Endothelial cell of umbilical vein (primary cell): Measurements from ENCODE around the gene UBASH3B. TPM values are rescaled to one million over a fixed set of nuclear protein-coding genes. Genes with fewer than 3 reads are reported as not detected.

Source experiments
- BruUV-seq: library from RNA; stranded (reverse); fragments of 400-500 nt; replicated peaks from 2 replicates; lab custom pipeline; 2021; lab: Mats Ljungman, UMichigan
- CTCF ChIA-PET: fragments of 300-600, 350-600 bp; sonication (Branson Sonifier 250); formaldehyde crosslinking; loops from one replicate; lab custom pipeline; 2021; ENCODE audit warnings: antibody characterized with exemption, inconsistent platforms; lab: Charles Lee
- POLR2A ChIA-PET: fragments of 300-600, 350-600 bp; sonication (Branson Sonifier 250); formaldehyde crosslinking; loops from one replicate; lab custom pipeline; 2021; ENCODE audit warnings: antibody characterized with exemption, inconsistent platforms; lab: Charles Lee
- DNase-seq: peaks from one replicate; pipeline ENCODE4 v3.0.0-alpha.2; 2011; ENCODE audit warnings: low read depth, low spot score
- FAIRE-seq: peaks from 2 replicates; lab custom pipeline; 2011; peaks lifted over from hg19 to GRCh38; lab: Jason Lieb, UNC
- H2AFZ ChIP-seq: 2 replicates; pipeline ENCODE4 v1.6.0; 2012; ENCODE audit warnings: low read depth, low read length, control low read depth, inconsistent platforms
- H3K27ac ChIP-seq: 2 replicates; pipeline ENCODE4 v1.5.1; 2011; ENCODE audit warnings: low read depth, mild to moderate bottlenecking, control low read depth, low read length, moderate library complexity; ENCODE audit not compliant: insufficient read depth
- H3K27me3 ChIP-seq, 2 experiments: 2 replicates each; pipeline versions ENCODE4 v1.6.0 to v1.6.1; 2011; ENCODE audit warnings: low read length in 2 of 2, mixed read lengths in 1 of 2; ENCODE audit not compliant: control insufficient read depth in 2 of 2, insufficient read depth in 2 of 2
- H3K36me3 ChIP-seq, 2 experiments: 2 replicates in 1 of 2; 3 replicates in 1 of 2; pipeline ENCODE4 v1.5.1; 2011; ENCODE audit warnings: low read length in 2 of 2, mild to moderate bottlenecking in 1 of 2, moderate library complexity in 1 of 2; ENCODE audit not compliant: control insufficient read depth in 2 of 2, insufficient read depth in 2 of 2; ENCODE audit errors: extremely low read depth in 1 of 2
- H3K4me1 ChIP-seq: 3 replicates; pipeline ENCODE4 v1.5.1; 2011; ENCODE audit warnings: mild to moderate bottlenecking, low read length; ENCODE audit not compliant: control insufficient read depth, insufficient read depth; ENCODE audit errors: extremely low read depth
- H3K4me2 ChIP-seq: 2 replicates; pipeline ENCODE4 v1.6.1; 2011; ENCODE audit warnings: low read length, control low read depth, mixed read lengths; ENCODE audit not compliant: insufficient read depth
- H3K4me3 ChIP-seq, 3 experiments: fragments of 200-600 bp in 1 of 3; sonication (generic), shearing (Covaris generic) in 1 of 3; replicated peaks in 1 of 3; 2 replicates each; pipeline ENCODE4 v1.5.1; 2011 to 2016; ENCODE audit warnings: control low read depth in 3 of 3, low read length in 3 of 3, mild to moderate bottlenecking in 2 of 3, inconsistent platforms in 1 of 3, low read depth in 1 of 3, moderate library complexity in 1 of 3; ENCODE audit not compliant: insufficient read depth in 1 of 3
- H3K79me2 ChIP-seq: 2 replicates; pipeline ENCODE4 v1.6.0; 2012; ENCODE audit warnings: low read length, inconsistent platforms; ENCODE audit not compliant: control insufficient read depth, insufficient read depth
- H3K9ac ChIP-seq: replicated peaks from 2 replicates; pipeline ENCODE3; 2011; ENCODE audit warnings: low read length, control low read depth; ENCODE audit not compliant: insufficient read depth; ENCODE audit errors: extremely low read depth
- H3K9me1 ChIP-seq: replicated peaks from 3 replicates; pipeline ENCODE4 v1.6.0; 2011; ENCODE audit warnings: mild to moderate bottlenecking, low read length; ENCODE audit not compliant: control insufficient read depth, insufficient read depth; ENCODE audit errors: extremely low read depth
- H3K9me3 ChIP-seq: replicated peaks from 2 replicates; pipeline ENCODE4 v1.5.1; 2012; ENCODE audit warnings: low read length, inconsistent platforms; ENCODE audit not compliant: control insufficient read depth, insufficient read depth
- H4K20me1 ChIP-seq: replicated peaks from 2 replicates; pipeline ENCODE3; 2011; ENCODE audit warnings: mild to moderate bottlenecking, low read length; ENCODE audit not compliant: control insufficient read depth, insufficient read depth; ENCODE audit errors: extremely low read depth
- EZH2 ChIP-seq: IDR thresholded peaks from 2 replicates; pipeline ENCODE4 v1.6.1; 2012; ENCODE audit warnings: borderline replicate concordance, low read depth, mild to moderate bottlenecking, moderate library complexity, low read length, inconsistent platforms; ENCODE audit not compliant: severe bottlenecking
- FOS ChIP-seq: IDR thresholded peaks from 2 replicates; pipeline ENCODE4 v1.6.1; 2011; ENCODE audit warnings: mild to moderate bottlenecking, low read length, moderate library complexity, borderline replicate concordance; ENCODE audit not compliant: insufficient read depth
- GATA2 ChIP-seq: IDR thresholded peaks from 2 replicates; pipeline ENCODE4 v1.7.0; 2011; ENCODE audit warnings: low read depth, mild to moderate bottlenecking, moderate library complexity, mixed read lengths, low read length; ENCODE audit not compliant: insufficient read length, insufficient read depth
- JUN ChIP-seq: IDR thresholded peaks from 2 replicates; pipeline ENCODE4 v1.6.1; 2011; ENCODE audit warnings: borderline replicate concordance, low read depth; ENCODE audit not compliant: insufficient read length, insufficient read depth
- MYC ChIP-seq: IDR thresholded peaks from one replicate; pipeline ENCODE4 v1.6.1; 2011; ENCODE audit warnings: mild to moderate bottlenecking, low read depth, low read length
- POLR2A ChIP-seq: IDR thresholded peaks from 2 replicates; pipeline ENCODE4 v1.6.1; 2012; ENCODE audit warnings: low read depth, mild to moderate bottlenecking, control low read depth, low read length
- POLR2AphosphoS5 ChIP-seq: IDR thresholded peaks from 2 replicates; pipeline ENCODE4 v1.6.1; 2012; ENCODE audit warnings: low read depth, mild to moderate bottlenecking, control low read depth, low read length, moderate library complexity; ENCODE audit not compliant: insufficient read depth
- dilution Hi-C: fragments of 300-500 bp; cut with MboI; formaldehyde crosslinking; loops from one replicate; pipeline ENCODE4 v1.15.0; 2019; ENCODE audit warnings: low sequenced_read_pairs; ENCODE audit not compliant: extremely low pct_ligation_motif_present
- intact Hi-C: fragments of 100-400 bp; cut with micrococcal nuclease; formaldehyde crosslinking; loops from one replicate; pipeline ENCODE4 v1.10.0; 2022
- polyA plus RNA-seq, 4 experiments: library from polyadenylated mRNA; depleted of rRNA in 3 of 4; stranded (reverse) in 3 of 4; unstranded in 1 of 4; fragments of >200 nt; gene quantifications; 2 replicates each; pipeline versions ENCODE4 v1.2.1 to v1.2.3, GENCODE V29; 2011 to 2012; ENCODE audit warnings: missing spikeins in 1 of 4
- total RNA-seq: library from RNA; stranded (reverse); gene quantifications from 2 replicates; pipeline ENCODE4 v1.2.3, GENCODE V29; 2021
- TF ChIP-seq, protein P1 (sequence below): IDR thresholded peaks from 2 replicates; pipeline ENCODE4 v1.6.1; 2011; ENCODE audit not compliant: insufficient read depth, insufficient read length
- TF ChIP-seq, protein P2 (sequence below), 2 donors: IDR thresholded peaks; 1 replicate in 1 of 2; 2 replicates in 1 of 2; pipeline ENCODE4 v1.5.1; 2011; ENCODE audit warnings: low read length in 2 of 2, mild to moderate bottlenecking in 2 of 2, moderate library complexity in 2 of 2, control low read depth in 1 of 2, inconsistent platforms in 1 of 2, low read depth in 1 of 2; ENCODE audit not compliant: insufficient read depth in 1 of 2; ENCODE audit errors: extremely low read depth in 1 of 2

The UBASH3B gene
- total and polyA plus RNA-seq, 2 donors (not counting 3 experiments of a cell fraction or from before 2014, with no cell fraction given), result 23.7 to 38.1 TPM

DNA sequence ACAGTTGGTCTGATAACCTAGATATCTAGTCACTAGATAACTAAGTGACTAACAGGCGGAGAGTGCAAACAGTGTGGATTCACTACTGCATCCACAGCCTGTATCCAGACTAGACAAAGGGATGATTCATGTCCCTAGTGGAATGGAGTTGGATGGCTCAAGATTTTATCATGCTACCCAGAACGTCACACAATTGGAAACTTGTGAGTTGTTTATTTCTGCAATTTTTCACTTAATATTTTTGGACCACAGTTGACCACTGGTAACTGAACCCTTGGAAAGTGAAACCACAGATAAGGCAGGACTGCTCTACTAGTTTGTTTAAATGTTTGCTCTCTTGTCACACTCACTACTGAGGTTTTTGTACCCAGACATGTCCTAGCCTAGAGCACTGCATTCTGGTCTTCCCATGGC lies 76.0 kb downstream of the UBASH3B start:
- no peaks in the 10 kb centered on the region for H3K36me3 ChIP-seq
- intact Hi-C loops, result loop anchor here (5.0 kb wide), 1 partner anchor 51 kb away; no protein-coding TSS in a partner anchor
- no peaks in the 10 kb centered on the region for H3K9me1 ChIP-seq
- ChIA-PET POLR2A (no interaction called here), CTCF (interaction anchor here (2.4 to 3.6 kb wide), 2 partner anchors 19 to 50 kb away, joined by 10 to 23 read pairs; no protein-coding TSS in a partner anchor)
- no peaks in the 10 kb centered on the region for H3K27me3 ChIP-seq
- FAIRE-seq (no peak), DNase-seq (no peak)
- no peak overlapping the region for H3K9ac ChIP-seq
- dilution Hi-C loops, result no loop called here
- H3K4me1 ChIP-seq, result peaks cover 56% of the 10 kb centered on the region
- no peak overlapping the region for H3K4me2 ChIP-seq
- no peak overlapping the region for H3K4me3 ChIP-seq
- H4K20me1 ChIP-seq, result no peaks in the 10 kb centered on the region
- H2AFZ ChIP-seq, result no peak overlapping the region
- H3K9me3 ChIP-seq, result no peaks in the 10 kb centered on the region
- BruUV-seq, result no TSS peak
- TF ChIP-seq FOS (no peak), JUN (no peak), MYC (no peak), POLR2A (no peak), POLR2AphosphoS5 (no peak), GATA2 (peak; percentile 46), EZH2 (no peak)
- TF ChIP-seq, protein P1, sequence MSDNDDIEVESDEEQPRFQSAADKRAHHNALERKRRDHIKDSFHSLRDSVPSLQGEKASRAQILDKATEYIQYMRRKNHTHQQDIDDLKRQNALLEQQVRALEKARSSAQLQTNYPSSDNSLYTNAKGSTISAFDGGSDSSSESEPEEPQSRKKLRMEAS, result no peak
- TF ChIP-seq, protein P2, sequence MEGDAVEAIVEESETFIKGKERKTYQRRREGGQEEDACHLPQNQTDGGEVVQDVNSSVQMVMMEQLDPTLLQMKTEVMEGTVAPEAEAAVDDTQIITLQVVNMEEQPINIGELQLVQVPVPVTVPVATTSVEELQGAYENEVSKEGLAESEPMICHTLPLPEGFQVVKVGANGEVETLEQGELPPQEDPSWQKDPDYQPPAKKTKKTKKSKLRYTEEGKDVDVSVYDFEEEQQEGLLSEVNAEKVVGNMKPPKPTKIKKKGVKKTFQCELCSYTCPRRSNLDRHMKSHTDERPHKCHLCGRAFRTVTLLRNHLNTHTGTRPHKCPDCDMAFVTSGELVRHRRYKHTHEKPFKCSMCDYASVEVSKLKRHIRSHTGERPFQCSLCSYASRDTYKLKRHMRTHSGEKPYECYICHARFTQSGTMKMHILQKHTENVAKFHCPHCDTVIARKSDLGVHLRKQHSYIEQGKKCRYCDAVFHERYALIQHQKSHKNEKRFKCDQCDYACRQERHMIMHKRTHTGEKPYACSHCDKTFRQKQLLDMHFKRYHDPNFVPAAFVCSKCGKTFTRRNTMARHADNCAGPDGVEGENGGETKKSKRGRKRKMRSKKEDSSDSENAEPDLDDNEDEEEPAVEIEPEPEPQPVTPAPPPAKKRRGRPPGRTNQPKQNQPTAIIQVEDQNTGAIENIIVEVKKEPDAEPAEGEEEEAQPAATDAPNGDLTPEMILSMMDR (IDR thresholded peaks at IDR 0.05; ENCODE audit: extremely low read depth in 1 of 2, insufficient read depth in 1 of 2, low read depth in 1 of 2, low read length in 2 of 2), result no peak
- H3K79me2 ChIP-seq, result peaks cover under 1% of the 10 kb centered on the region
- peak overlapping the region; percentile 69 for H3K27ac ChIP-seq
